Keratinocyte (primary cell): ENCODE results near the gene ZC3H4. TPM values are rescaled to one million over a fixed set of nuclear protein-coding genes. Genes with fewer than 3 reads are reported as not detected.

Experiments
- DNase-seq: peaks from one replicate; pipeline ENCODE4 v3.0.0-alpha.2; 2011; ENCODE audit warnings: low read depth, missing footprints, low spot score
- FAIRE-seq: peaks from 2 replicates; lab custom pipeline; 2011; peaks lifted over from hg19 to GRCh38; lab: Jason Lieb, UNC
- H2AFZ ChIP-seq: 2 replicates; pipeline ENCODE4 v1.6.0; 2012; ENCODE audit warnings: low read length, control low read depth, inconsistent platforms; ENCODE audit not compliant: control insufficient read depth
- H3K27ac ChIP-seq: 2 replicates; pipeline ENCODE4 v1.5.1; 2011; ENCODE audit warnings: low read length; ENCODE audit not compliant: control insufficient read depth, insufficient read depth
- H3K27me3 ChIP-seq: 3 replicates; pipeline ENCODE4 v1.6.0; 2011; ENCODE audit warnings: low read length; ENCODE audit not compliant: control insufficient read depth, insufficient read depth; ENCODE audit errors: extremely low read depth
- H3K36me3 ChIP-seq, 2 experiments: 2 replicates in 1 of 2; 3 replicates in 1 of 2; pipeline ENCODE4 v1.5.1; 2011; ENCODE audit warnings: low read length in 2 of 2, mild to moderate bottlenecking in 1 of 2; ENCODE audit not compliant: control insufficient read depth in 2 of 2, insufficient read depth in 2 of 2; ENCODE audit errors: extremely low read depth in 1 of 2
- H3K4me1 ChIP-seq: 3 replicates; pipeline ENCODE4 v1.5.1; 2011; ENCODE audit warnings: low read length; ENCODE audit not compliant: control insufficient read depth, insufficient read depth; ENCODE audit errors: extremely low read depth
- H3K4me2 ChIP-seq: 3 replicates; pipeline ENCODE4 v1.6.0; 2011; ENCODE audit warnings: low read depth, low read length; ENCODE audit not compliant: control insufficient read depth, insufficient read depth; ENCODE audit errors: extremely low read depth
- H3K4me3 ChIP-seq, 3 experiments: fragments of 200-600 bp in 1 of 3; sonication (generic) in 1 of 3; 2 replicates in 2 of 3; 3 replicates in 1 of 3; pipeline ENCODE4 v1.5.1; 2011 to 2016; ENCODE audit warnings: low read length in 3 of 3, mild to moderate bottlenecking in 3 of 3, control low read depth in 2 of 3, inconsistent platforms in 1 of 3, low read depth in 1 of 3, mixed read lengths in 1 of 3, mixed run types in 1 of 3, moderate library complexity in 1 of 3; ENCODE audit not compliant: control insufficient read depth in 2 of 3, insufficient read depth in 2 of 3; ENCODE audit errors: extremely low read depth in 1 of 3
- H3K79me2 ChIP-seq: 2 replicates; pipeline ENCODE4 v1.6.0; 2012; ENCODE audit warnings: low read length; ENCODE audit not compliant: control insufficient read depth, insufficient read depth
- H3K9ac ChIP-seq: 3 replicates; pipeline ENCODE4 v1.6.0; 2011; ENCODE audit warnings: low read length; ENCODE audit not compliant: control insufficient read depth, insufficient read depth; ENCODE audit errors: extremely low read depth
- H3K9me1 ChIP-seq: 3 replicates; pipeline ENCODE4 v1.6.0; 2011; ENCODE audit warnings: low read length; ENCODE audit not compliant: control insufficient read depth, insufficient read depth; ENCODE audit errors: extremely low read depth
- H3K9me3 ChIP-seq: 2 replicates; pipeline ENCODE4 v1.5.1; 2012; ENCODE audit warnings: low read depth, low read length; ENCODE audit not compliant: control insufficient read depth
- H4K20me1 ChIP-seq: 3 replicates; pipeline ENCODE4 v1.6.0; 2011; ENCODE audit warnings: low read length; ENCODE audit not compliant: control insufficient read depth, insufficient read depth; ENCODE audit errors: extremely low read depth
- CTCF ChIP-seq, 3 experiments: IDR thresholded peaks in 1 of 3; conservative IDR thresholded peaks in 1 of 3; optimal IDR thresholded peaks in 1 of 3; 2 replicates in 2 of 3; 3 replicates in 1 of 3; pipeline versions ENCODE3 to v1.5.1; 2011; ENCODE audit warnings: low read length in 3 of 3, mild to moderate bottlenecking in 3 of 3, moderate library complexity in 2 of 3, control low read depth in 1 of 3, inconsistent platforms in 1 of 3; ENCODE audit not compliant: insufficient read depth in 2 of 3; ENCODE audit errors: extremely low read depth in 1 of 3
- EZH2 ChIP-seq: IDR thresholded peaks from one replicate; pipeline ENCODE4 v1.6.1; 2012; ENCODE audit warnings: inconsistent platforms, mild to moderate bottlenecking, low read length, moderate library complexity
- dilution Hi-C: fragments of 300-500 bp; cut with MboI; formaldehyde crosslinking; loops from one replicate; pipeline ENCODE4 v1.7.0; 2020; ENCODE audit warnings: low sequenced_read_pairs; ENCODE audit not compliant: extremely low pct_ligation_motif_present
- polyA plus RNA-seq, 5 experiments: library from polyadenylated mRNA; depleted of rRNA in 3 of 5; stranded (reverse) in 3 of 5; stranded (forward) in 1 of 5; unstranded in 1 of 5; fragments of >200 nt; gene quantifications; 1 replicate in 1 of 5; 2 replicates in 3 of 5; 3 replicates in 1 of 5; pipeline versions ENCODE4 v1.2.1 to v1.2.3, GENCODE V29; 2011 to 2012; ENCODE audit warnings: missing spikeins in 2 of 5, low read depth in 1 of 5, low replicate concordance in 1 of 5

Gene ZC3H4
- polyA plus RNA-seq, 1 donor (not counting 4 experiments of a cell fraction or from before 2014, with no cell fraction given): 5.6 TPM

GRCh38 chr19:47134545-47134944 lies 21.0 kb upstream of the ZC3H4 start:
- no peak overlapping the region for H3K9ac ChIP-seq
- H3K9me1 ChIP-seq: no peaks in the 10 kb centered on the region
- H2AFZ ChIP-seq: no peak overlapping the region
- H3K79me2 ChIP-seq: peaks cover 86% of the 10 kb centered on the region
- H3K9me3 ChIP-seq: no peaks in the 10 kb centered on the region
- no peak for DNase-seq
- peaks cover 6% of the 10 kb centered on the region for H3K4me1 ChIP-seq
- H3K4me2 ChIP-seq: peak overlapping the region; percentile 3
- dilution Hi-C loops: no loop called here
- H3K4me3 ChIP-seq: no peak overlapping the region
- FAIRE-seq: no peak
- no peak overlapping the region for H3K27ac ChIP-seq
- no peaks in the 10 kb centered on the region for H3K27me3 ChIP-seq
- TF ChIP-seq EZH2: no peak
- TF ChIP-seq CTCF (optimal IDR thresholded peaks at IDR 0.05 in 1 of 3, IDR thresholded peaks at IDR 0.05 in 1 of 3, conservative IDR thresholded peaks at IDR 0.05 in 1 of 3; ENCODE audit: extremely low read depth in 1 of 3, insufficient read depth in 2 of 3, low read length in 3 of 3): no peak
- peaks cover 0 to 2% of the 10 kb centered on the region in 2 experiments for H3K36me3 ChIP-seq
- H4K20me1 ChIP-seq: peaks cover 9% of the 10 kb centered on the region

GRCh38 chr19:47133021-47133471 lies 19.5 kb upstream of the ZC3H4 start:
- dilution Hi-C loops: no loop called here
- H4K20me1 ChIP-seq: peaks cover 9% of the 10 kb centered on the region
- FAIRE-seq (no peak), DNase-seq (no peak)
- H3K27ac ChIP-seq: no peak overlapping the region
- no peak overlapping the region for H3K4me3 ChIP-seq
- H2AFZ ChIP-seq: no peak overlapping the region
- no peaks in the 10 kb centered on the region for H3K9me3 ChIP-seq
- H3K36me3 ChIP-seq: peaks cover 0 to 2% of the 10 kb centered on the region in 2 experiments
- no peak overlapping the region for H3K9ac ChIP-seq
- TF ChIP-seq CTCF (optimal IDR thresholded peaks at IDR 0.05 in 1 of 3, IDR thresholded peaks at IDR 0.05 in 1 of 3, conservative IDR thresholded peaks at IDR 0.05 in 1 of 3; ENCODE audit: extremely low read depth in 1 of 3, insufficient read depth in 2 of 3, low read length in 3 of 3): no peak
- TF ChIP-seq EZH2: no peak
- peaks cover 71% of the 10 kb centered on the region for H3K79me2 ChIP-seq
- H3K4me2 ChIP-seq: no peak overlapping the region
- H3K4me1 ChIP-seq: peaks cover 6% of the 10 kb centered on the region
- no peaks in the 10 kb centered on the region for H3K9me1 ChIP-seq
- no peaks in the 10 kb centered on the region for H3K27me3 ChIP-seq
